H9 (cell line): ENCODE data around the gene CCSER1. TPM values are rescaled to one million over a fixed set of nuclear protein-coding genes. Genes with fewer than 3 reads are reported as not detected.

ENCODE experiments used
- DNase-seq: peaks from one replicate; pipeline ENCODE4 v3.0.0-alpha.2; 2017
- H2AFZ ChIP-seq: one replicate; pipeline ENCODE4 v1.6.1; 2013; ENCODE audit warnings: mild to moderate bottlenecking, low read length, control low read depth, moderate library complexity
- H2AK5ac ChIP-seq: 2 replicates; pipeline ENCODE4 v1.6.1; 2013; ENCODE audit warnings: low read length, control low read depth, mixed read lengths; ENCODE audit not compliant: insufficient read length
- H2BK120ac ChIP-seq: one replicate; pipeline ENCODE4 v1.6.1; 2013; ENCODE audit warnings: low read depth, mild to moderate bottlenecking, low read length, control low read depth, inconsistent platforms; ENCODE audit not compliant: poor library complexity, severe bottlenecking
- H2BK12ac ChIP-seq: 2 replicates; pipeline ENCODE4 v1.6.1; 2013; ENCODE audit warnings: low read length, control low read depth, mixed read lengths, low read depth; ENCODE audit not compliant: insufficient read length
- H2BK15ac ChIP-seq: 2 replicates; pipeline ENCODE4 v1.6.1; 2013; ENCODE audit warnings: low read depth, low read length, control low read depth
- H2BK20ac ChIP-seq: one replicate; pipeline ENCODE4 v1.6.1; 2013; ENCODE audit warnings: low read depth, mild to moderate bottlenecking, low read length, control low read depth, inconsistent platforms; ENCODE audit not compliant: poor library complexity, severe bottlenecking
- H2BK5ac ChIP-seq: 2 replicates; pipeline ENCODE4 v1.6.1; 2013; ENCODE audit warnings: low read length, control low read depth, mixed read lengths; ENCODE audit not compliant: insufficient read length
- H3K14ac ChIP-seq: 2 replicates; pipeline ENCODE4 v1.6.1; 2013; ENCODE audit warnings: low read length, control low read depth; ENCODE audit not compliant: insufficient read depth
- H3K18ac ChIP-seq: 2 replicates; pipeline ENCODE4 v1.6.1; 2013; ENCODE audit warnings: low read depth, mild to moderate bottlenecking, mixed read lengths, low read length, control low read depth; ENCODE audit not compliant: insufficient read length
- H3K23ac ChIP-seq: 2 replicates; pipeline ENCODE4 v1.6.1; 2013; ENCODE audit warnings: low read length, control low read depth, mixed read lengths, low read depth; ENCODE audit not compliant: insufficient read length
- H3K23me2 ChIP-seq: 2 replicates; pipeline ENCODE4 v1.6.1; 2013; ENCODE audit warnings: low read depth, mild to moderate bottlenecking, mixed read lengths, low read length, control low read depth; ENCODE audit not compliant: insufficient read length, poor library complexity, severe bottlenecking
- H3K27ac ChIP-seq: 2 replicates; pipeline ENCODE4 v1.5.1; 2013; ENCODE audit warnings: low read length, control low read depth, mixed read lengths, low read depth; ENCODE audit not compliant: insufficient read length
- H3K27me3 ChIP-seq: 2 replicates; pipeline ENCODE4 v1.6.1; 2013; ENCODE audit warnings: low read length, control low read depth, inconsistent platforms; ENCODE audit not compliant: insufficient read depth
- H3K4ac ChIP-seq: 2 replicates; pipeline ENCODE4 v1.6.1; 2013; ENCODE audit warnings: low read depth, mild to moderate bottlenecking, control low read depth, inconsistent platforms, low read length, moderate library complexity
- H3K4me1 ChIP-seq: 2 replicates; pipeline ENCODE4 v1.6.1; 2013; ENCODE audit warnings: low read length, control low read depth, inconsistent platforms; ENCODE audit not compliant: insufficient read depth
- H3K4me2 ChIP-seq: 2 replicates; pipeline ENCODE4 v1.6.1; 2013; ENCODE audit warnings: low read length, control low read depth, mixed read lengths; ENCODE audit not compliant: insufficient read length, insufficient read depth
- H3K56ac ChIP-seq: 2 replicates; pipeline ENCODE4 v1.6.1; 2013; ENCODE audit warnings: low read depth, mild to moderate bottlenecking, mixed read lengths, low read length, control low read depth; ENCODE audit not compliant: insufficient read length
- H3K79me1 ChIP-seq: 2 replicates; pipeline ENCODE4 v1.6.1; 2013; ENCODE audit warnings: low read depth, mild to moderate bottlenecking, moderate library complexity, low read length, control low read depth, inconsistent platforms; ENCODE audit not compliant: insufficient read depth, poor library complexity, severe bottlenecking
- H3K79me2 ChIP-seq: 2 replicates; pipeline ENCODE4 v1.6.1; 2013; ENCODE audit warnings: low read length, control low read depth, inconsistent platforms; ENCODE audit not compliant: insufficient read depth
- H3K9ac ChIP-seq: 2 replicates; pipeline ENCODE4 v1.6.1; 2013; ENCODE audit warnings: low read length, control low read depth, mixed read lengths; ENCODE audit not compliant: insufficient read length; ENCODE audit errors: extremely low read depth
- H3K9me3 ChIP-seq: one replicate; pipeline ENCODE4 v1.6.1; 2013; ENCODE audit warnings: low read depth, low read length, inconsistent platforms; ENCODE audit not compliant: control insufficient read depth
- H3T11ph ChIP-seq: one replicate; pipeline ENCODE4 v1.6.1; 2013; ENCODE audit warnings: mild to moderate bottlenecking, low read length, control low read depth, inconsistent platforms
- H4K20me1 ChIP-seq: one replicate; pipeline ENCODE4 v1.6.1; 2013; ENCODE audit not compliant: control insufficient read depth, insufficient read length, insufficient read depth
- H4K5ac ChIP-seq: 2 replicates; pipeline ENCODE4 v1.6.1; 2013; ENCODE audit warnings: low read depth, mild to moderate bottlenecking, mixed read lengths, low read length, control low read depth; ENCODE audit not compliant: insufficient read length
- H4K8ac ChIP-seq: replicated peaks from 2 replicates; pipeline ENCODE4 v1.6.1; 2013; ENCODE audit warnings: low read length, control low read depth, mixed read lengths, low read depth; ENCODE audit not compliant: insufficient read length
- H4K91ac ChIP-seq: 2 replicates; pipeline ENCODE4 v1.6.1; 2013; ENCODE audit warnings: low read depth, mild to moderate bottlenecking, moderate library complexity, mixed read lengths, low read length, control low read depth; ENCODE audit not compliant: insufficient read length
- H3K27ac Mint-ChIP-seq, 3 experiments: 2 replicates in 2 of 3; 3 replicates in 1 of 3; pipeline ENCODE4 v1.8.0; 2020 to 2021; ENCODE audit warnings: mixed read lengths in 3 of 3, mild to moderate bottlenecking in 1 of 3, moderate library complexity in 1 of 3
- H3K27me3 Mint-ChIP-seq: 2 replicates; pipeline ENCODE4 v1.8.0; 2021; ENCODE audit warnings: low read depth, mild to moderate bottlenecking, moderate library complexity, mixed read lengths
- H3K36me3 Mint-ChIP-seq, 3 experiments: 2 replicates in 2 of 3; 3 replicates in 1 of 3; pipeline ENCODE4 v1.8.0; 2020 to 2021; ENCODE audit warnings: low read depth in 3 of 3, mixed read lengths in 3 of 3; ENCODE audit not compliant: insufficient read depth in 1 of 3
- H3K4me1 Mint-ChIP-seq, 2 experiments: 2 replicates each; pipeline ENCODE4 v1.8.0; 2020; ENCODE audit warnings: mixed read lengths in 2 of 2
- H3K4me3 Mint-ChIP-seq, 2 experiments: 2 replicates in 1 of 2; 3 replicates in 1 of 2; pipeline ENCODE4 v1.8.0; 2020 to 2021; ENCODE audit warnings: mild to moderate bottlenecking in 2 of 2, mixed read lengths in 2 of 2, moderate library complexity in 1 of 2
- H3K9me3 Mint-ChIP-seq, 2 experiments: 2 replicates in 1 of 2; 3 replicates in 1 of 2; pipeline ENCODE4 v1.8.0; 2020; ENCODE audit warnings: mild to moderate bottlenecking in 2 of 2, mixed read lengths in 2 of 2, moderate library complexity in 1 of 2
- WGBS: extraction: QIAGEN DNeasy Blood & Tissue Kit; methylation state at CpG from one replicate; pipeline ENCODE4 v1.1.7; 2013; ENCODE audit warnings: missing lambda C conversion rate, low lambda C conversion rate, mixed read lengths; ENCODE audit not compliant: insufficient read length; ENCODE audit errors: extremely low coverage; 5-methylcytosine and 5-hydroxymethylcytosine counted together
- total RNA-seq: library from RNA; stranded (reverse); gene quantifications from 2 replicates; pipeline ENCODE4 v1.2.1, GENCODE V29; 2021
- TF ChIP-seq, protein P1 (sequence below): fragments of 200-600 bp; sonication (generic); conservative IDR thresholded peaks from 3 replicates; pipeline ENCODE4 v1.8.0; 2021; ENCODE audit warnings: antibody characterized with exemption, mild to moderate bottlenecking

CCSER1 gene
- total RNA-seq, 1 experiment from 2014 or later, result 0.37 TPM

DNA sequence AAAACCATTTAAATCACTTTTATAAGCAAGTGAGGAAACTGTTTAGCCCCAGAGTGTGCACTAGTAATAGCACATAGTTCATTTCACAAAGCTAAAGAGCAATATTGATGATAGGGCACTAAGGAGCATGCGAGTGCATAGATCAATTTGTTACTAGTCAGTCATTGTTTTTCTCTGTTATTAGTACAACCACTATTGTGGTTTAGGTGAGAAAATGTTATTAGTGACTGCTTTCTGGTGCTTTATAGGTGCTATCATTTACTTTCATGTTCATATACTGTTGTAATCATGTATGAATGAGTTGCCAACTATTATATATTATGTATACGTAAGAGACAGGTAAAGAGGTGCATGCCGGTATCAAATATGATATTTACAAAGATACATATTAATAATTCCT lies 113.8 kb downstream of the CCSER1 start:
- H3K18ac ChIP-seq, result no peak overlapping the region
- no peak overlapping the region for H3K9ac ChIP-seq
- no peak overlapping the region for H4K91ac ChIP-seq
- H4K20me1 ChIP-seq, result no peaks in the 10 kb centered on the region
- H2BK15ac ChIP-seq, result no peak overlapping the region
- no peak overlapping the region for H2AFZ ChIP-seq
- H3K4ac ChIP-seq, result no peak overlapping the region
- no peak overlapping the region for H4K8ac ChIP-seq
- H3K9me3 ChIP-seq, result no peaks in the 10 kb centered on the region
- no peak overlapping the region for H2BK120ac ChIP-seq
- no peak for DNase-seq
- H3K9me3 Mint-ChIP-seq, result no peaks in the 10 kb centered on the region
- H3K23ac ChIP-seq, result no peak overlapping the region
- H4K5ac ChIP-seq, result no peak overlapping the region
- no peaks in the 10 kb centered on the region for H3K23me2 ChIP-seq
- H3K36me3 Mint-ChIP-seq, result no peaks in the 10 kb centered on the region
- no peak overlapping the region for H2BK5ac ChIP-seq
- H3K79me2 ChIP-seq, result no peaks in the 10 kb centered on the region
- no peak overlapping the region for H3K27ac ChIP-seq
- H3K4me3 Mint-ChIP-seq, result no peak overlapping the region
- no peaks in the 10 kb centered on the region for H3K27me3 Mint-ChIP-seq
- H3K27ac Mint-ChIP-seq, result no peak overlapping the region
- H3K56ac ChIP-seq, result no peak overlapping the region
- no peaks in the 10 kb centered on the region for H3K4me1 ChIP-seq
- H3K27me3 ChIP-seq, result no peaks in the 10 kb centered on the region
- no peak overlapping the region for H2BK20ac ChIP-seq
- H3K14ac ChIP-seq, result no peak overlapping the region
- H3K79me1 ChIP-seq, result no peaks in the 10 kb centered on the region
- no CpG with 5 or more reads among the region's 3 CpGs for WGBS
- H3T11ph ChIP-seq, result no peak overlapping the region
- no peak overlapping the region for H2AK5ac ChIP-seq
- H3K4me1 Mint-ChIP-seq, result no peaks in the 10 kb centered on the region
- H3K4me2 ChIP-seq, result no peak overlapping the region
- TF ChIP-seq, protein P1, sequence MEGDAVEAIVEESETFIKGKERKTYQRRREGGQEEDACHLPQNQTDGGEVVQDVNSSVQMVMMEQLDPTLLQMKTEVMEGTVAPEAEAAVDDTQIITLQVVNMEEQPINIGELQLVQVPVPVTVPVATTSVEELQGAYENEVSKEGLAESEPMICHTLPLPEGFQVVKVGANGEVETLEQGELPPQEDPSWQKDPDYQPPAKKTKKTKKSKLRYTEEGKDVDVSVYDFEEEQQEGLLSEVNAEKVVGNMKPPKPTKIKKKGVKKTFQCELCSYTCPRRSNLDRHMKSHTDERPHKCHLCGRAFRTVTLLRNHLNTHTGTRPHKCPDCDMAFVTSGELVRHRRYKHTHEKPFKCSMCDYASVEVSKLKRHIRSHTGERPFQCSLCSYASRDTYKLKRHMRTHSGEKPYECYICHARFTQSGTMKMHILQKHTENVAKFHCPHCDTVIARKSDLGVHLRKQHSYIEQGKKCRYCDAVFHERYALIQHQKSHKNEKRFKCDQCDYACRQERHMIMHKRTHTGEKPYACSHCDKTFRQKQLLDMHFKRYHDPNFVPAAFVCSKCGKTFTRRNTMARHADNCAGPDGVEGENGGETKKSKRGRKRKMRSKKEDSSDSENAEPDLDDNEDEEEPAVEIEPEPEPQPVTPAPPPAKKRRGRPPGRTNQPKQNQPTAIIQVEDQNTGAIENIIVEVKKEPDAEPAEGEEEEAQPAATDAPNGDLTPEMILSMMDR, result no peak
- no peak overlapping the region for H2BK12ac ChIP-seq
